GM18858 (cell line): ENCODE data around the gene DTHD1.

Experiments used
- ATAC-seq: cut with Tn5 transposase; IDR thresholded peaks from one replicate; pipeline ENCODE4 v1.9.1; 2021; ENCODE audit not compliant: unreplicated experiment

The DTHD1 gene

DNA sequence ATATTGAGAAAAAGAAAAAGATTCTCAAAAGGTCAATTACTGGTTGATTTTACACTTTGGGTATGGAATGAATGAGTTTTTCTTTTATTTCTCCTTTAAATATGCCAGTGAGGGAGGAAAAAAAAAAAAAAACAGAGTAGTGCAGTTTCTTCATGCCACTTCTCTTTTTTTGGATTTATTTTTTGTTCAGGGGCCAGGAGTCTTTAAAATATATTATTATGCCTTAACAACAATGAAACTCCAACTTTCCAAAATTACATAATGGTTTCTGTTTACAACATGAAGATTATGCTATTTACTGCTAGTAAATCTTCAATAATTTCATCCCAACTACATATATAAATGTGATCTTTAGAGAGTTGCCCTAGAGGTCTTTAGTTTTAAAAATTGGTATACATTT, 31.9 kb downstream of the DTHD1 start:
- no peak for ATAC-seq

DNA sequence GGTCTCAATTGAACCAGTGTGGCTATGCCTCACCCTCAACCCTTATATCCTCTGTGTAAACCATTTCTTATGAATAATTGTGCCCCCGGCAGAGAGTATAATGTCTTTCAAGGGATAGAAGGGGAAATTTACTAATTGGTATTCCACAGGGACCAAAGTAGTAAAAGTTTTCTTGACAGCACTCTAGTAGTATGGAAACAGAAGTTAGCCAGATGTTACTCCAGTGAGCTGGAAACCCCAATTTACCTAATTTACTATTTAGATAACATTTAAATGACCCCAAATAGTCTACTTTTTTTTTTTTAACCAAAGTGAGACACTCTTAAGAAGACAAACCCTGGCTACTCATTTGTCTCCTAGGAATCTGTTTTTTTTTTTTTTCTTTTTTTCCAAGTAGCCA, 32.3 kb downstream of the DTHD1 start:
- ATAC-seq: no peak

DNA sequence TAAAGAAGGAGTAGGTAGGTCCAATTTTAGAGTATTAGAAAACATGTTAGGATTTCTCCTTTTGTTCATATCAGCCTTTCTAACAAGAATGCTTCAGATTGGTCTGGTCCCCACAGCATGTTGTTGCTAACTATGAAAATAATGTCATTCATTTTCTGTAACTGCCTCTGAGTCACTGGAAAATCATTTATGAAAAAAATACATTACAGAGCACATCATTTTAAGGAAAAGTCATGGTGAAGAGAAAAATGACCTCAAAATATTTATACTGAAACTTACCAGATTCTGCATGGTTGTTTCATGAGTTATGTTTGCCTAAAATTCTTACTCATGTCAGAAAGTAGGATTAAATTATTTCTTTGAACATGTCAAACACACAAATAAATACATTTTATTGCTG, 35.2 kb downstream of the DTHD1 start:
- ATAC-seq: no peak

DNA sequence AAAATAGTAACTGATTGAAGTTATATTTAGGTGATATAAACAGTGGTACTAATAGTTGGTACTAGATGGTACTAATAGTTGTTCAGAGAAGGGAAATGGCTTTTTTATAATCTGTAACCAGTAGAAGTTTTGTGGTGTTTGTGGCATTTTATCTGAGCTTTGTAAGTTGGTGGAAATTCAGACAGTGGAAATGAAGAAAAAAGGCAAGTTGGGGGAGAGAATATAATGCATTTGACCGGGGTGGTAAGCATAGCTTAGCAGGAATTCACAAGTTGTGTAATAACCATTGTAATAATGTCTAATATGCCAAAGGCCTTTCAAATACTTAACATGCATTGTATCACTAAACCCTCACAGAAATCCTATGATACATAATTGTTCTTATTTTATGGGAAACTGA, 36.3 kb downstream of the DTHD1 start:
- ATAC-seq: no peak

DNA sequence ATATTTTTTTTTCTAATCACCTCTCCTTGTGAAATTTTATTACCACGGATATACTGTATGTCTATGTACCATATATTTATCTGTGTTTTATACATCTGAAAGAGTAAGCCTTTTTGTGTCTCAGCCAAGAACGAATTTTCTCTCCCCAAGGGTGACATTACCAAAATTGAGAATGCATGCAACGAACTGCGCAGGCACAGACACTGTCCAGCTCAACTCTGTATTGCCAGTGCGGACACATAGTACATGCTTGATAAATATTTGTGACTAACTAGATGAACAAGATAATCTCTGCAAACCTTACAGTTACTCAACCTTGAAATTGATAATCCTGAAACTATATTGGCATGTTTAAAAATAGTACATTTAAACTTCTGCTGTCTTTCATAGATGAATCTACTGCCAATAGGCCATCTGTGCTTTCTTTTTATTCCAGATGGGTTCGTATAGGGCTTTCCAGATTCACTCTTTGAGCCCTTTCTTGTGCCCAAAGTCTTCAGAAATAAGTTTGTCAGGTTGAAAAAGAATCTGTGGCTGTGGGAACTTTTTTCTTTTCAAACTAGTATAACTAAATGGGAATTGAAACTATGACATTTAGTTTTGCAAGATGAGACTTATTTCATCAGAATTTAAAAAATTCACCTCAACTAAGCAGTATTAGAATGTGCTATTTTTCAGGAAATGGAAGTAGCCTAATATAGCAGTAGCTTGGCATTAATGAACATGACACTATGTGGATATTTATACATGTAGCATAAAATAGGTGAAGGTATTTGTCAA, 38.9 kb downstream of the DTHD1 start:
- peak; percentile 40 for ATAC-seq

DNA sequence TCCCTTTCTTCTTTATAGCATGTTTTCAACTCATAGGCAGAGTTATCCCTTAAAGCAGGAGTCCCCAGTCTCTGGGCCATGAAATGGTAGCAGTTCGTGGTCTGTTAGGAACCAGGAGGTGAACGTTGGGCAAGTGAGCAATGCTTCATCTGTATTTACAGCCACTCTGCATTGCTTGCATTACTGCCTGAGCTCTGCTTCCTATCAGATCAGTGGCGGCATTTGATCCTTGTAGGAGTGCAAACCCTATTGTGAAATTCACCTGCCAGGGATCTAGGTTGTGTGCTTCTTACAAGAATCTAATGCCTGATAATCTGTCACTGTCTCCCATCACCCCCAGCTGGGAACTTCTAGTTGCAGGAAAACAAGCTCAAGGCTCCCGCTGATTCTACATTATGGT, 39.8 kb downstream of the DTHD1 start:
- ATAC-seq: no peak

DNA sequence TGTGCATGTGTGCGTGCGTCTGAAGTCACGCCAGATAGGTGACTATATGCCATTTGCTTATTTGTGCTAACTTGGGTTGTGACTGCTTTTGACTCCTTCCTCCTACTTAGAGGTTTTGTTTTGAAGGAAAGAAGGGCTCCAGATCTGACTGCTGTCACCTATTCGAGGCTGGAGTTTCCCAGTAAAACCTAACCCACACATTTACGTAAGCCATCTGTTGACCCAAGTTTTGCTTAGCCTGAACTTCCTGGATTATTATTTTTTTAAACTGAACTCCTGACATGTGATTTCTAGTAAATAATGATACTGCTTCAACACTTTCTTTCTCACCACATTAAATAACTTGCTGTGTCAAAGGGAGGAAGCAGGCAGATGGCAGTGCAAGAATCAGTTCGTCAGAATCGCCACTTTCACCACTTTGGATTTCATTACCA, 41.5 kb downstream of the DTHD1 start:
- peak; percentile 19 for ATAC-seq

DNA sequence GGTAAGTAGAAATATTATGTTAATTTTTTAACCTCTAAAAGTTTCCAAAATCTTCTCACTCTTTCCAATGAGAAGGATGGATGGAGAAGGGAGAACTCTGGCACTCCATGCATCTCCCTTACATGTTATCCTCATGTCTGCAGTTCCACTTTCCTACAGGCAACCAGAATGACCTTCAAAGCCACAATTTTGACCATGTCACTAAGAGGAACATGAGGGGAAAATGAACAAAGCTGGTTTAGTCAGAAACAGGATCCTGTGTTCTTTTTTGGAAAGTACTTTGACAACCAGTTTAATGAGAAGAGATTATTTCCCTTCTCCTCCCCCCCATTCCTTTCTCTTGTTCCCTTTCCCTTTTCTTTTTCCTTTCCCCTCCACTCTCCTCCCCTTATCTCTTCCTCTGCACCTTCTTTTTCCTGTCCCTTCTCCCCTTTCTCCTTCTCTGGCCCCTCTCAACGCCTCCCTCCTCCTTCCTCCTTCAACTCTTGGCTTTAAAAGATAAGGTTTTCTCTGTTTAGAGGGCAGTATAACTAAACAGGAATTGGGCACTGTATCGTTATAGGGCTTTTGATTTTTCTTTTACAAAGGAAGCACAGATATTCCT, 42.5 kb downstream of the DTHD1 start:
- ATAC-seq: no peak

DNA sequence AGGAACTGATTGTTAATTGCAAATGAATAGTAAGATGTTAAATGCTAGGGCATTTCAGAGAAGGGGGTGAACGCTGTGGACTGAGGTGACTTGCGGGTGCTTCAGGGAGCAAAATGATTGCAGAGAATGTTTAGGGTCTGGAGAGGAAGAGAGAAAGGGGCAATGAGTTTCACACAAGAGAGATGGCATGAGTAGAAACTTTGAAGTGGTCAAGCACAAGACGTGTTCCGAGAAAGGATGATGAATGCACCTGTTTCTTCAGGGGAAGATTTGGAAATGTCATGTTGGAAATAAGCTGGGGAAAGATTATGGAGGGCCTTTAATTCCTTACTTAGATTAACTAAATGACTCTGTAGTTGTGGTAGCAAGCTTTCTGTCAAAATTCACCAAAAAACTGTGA, 43.4 kb downstream of the DTHD1 start:
- ATAC-seq: no peak

DNA sequence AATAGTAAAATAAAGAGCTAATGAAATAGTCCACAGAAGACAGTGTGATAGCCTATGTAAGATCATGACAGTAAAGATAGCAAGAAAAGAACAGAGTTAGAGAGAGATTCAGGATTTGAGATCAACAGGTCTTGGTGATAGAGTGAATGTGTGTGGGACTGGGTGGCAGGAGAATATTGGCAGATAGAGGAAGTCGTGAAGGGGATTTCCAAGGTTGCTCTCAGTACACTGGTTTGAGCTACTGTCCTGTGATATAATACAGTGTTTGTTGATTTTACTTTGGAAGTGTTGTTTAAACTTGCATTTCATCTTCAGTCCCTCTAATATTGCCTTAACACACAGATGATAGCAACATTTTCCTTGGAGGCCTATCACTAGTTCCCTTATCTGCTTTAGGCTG, 44.1 kb downstream of the DTHD1 start:
- peak; percentile 84 for ATAC-seq

DNA sequence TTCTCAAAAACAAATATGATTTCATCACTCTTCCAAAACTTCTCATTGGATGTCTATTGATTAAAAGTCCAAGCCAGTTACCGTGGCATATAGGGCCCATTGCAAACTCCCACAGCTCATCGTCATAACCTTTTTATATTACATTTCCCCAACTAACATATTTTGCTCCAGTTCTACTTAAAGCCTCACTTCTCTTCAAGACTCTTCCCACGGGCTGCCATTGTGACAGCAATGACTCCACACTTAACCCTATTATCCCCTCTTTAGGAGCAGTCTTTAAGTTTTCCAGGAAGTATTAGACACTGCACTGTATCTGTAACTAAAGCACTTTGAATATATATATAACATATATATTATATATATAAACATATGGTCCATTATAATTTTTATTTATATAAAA, 44.5 kb downstream of the DTHD1 start:
- ATAC-seq: no peak

DNA sequence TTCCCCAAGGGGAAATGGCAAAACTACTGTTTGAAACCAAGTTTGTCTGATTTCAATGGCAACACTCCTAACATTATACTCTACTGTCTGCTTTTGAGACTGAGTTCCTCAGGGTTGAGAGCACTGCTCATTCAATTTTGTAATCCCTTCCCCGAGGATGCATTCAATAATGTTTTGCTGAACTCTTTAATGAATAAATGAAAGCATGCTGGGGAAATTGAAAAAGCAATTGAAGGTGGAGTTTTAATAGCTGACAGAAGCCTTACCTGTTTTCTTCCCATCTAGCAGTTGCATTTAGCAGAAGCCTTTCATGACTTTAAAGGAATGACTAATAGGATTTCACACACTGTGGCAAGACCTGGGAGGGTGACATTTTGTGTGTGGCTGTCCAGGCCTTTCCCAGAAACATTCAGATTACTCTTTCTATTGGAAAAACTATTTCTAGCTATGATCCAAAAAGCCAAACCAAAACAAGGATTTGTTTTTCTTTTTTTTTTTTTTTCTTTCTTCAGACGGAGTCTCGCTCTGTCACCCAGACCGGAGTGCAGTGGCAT, 45.1 kb downstream of the DTHD1 start:
- ATAC-seq: no peak

DNA sequence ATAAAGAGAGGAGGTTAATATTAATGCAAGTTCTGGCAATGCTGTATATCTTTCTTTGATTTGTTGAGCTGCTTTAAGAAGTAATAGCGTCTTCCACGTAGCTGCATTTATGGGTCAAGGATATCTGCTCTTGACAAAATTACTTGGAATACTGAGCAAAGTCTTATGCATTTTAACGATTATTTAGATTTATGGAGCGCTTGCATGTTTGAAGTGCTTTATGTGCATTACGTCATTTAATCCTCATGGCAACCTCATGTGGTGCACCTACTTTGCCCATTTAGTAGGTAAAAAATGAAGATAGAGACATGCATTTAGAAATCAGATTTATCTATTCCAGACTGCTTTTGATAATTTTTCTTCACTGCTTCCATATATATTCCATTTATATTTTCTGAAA, 46.0 kb downstream of the DTHD1 start:
- no peak for ATAC-seq

DNA sequence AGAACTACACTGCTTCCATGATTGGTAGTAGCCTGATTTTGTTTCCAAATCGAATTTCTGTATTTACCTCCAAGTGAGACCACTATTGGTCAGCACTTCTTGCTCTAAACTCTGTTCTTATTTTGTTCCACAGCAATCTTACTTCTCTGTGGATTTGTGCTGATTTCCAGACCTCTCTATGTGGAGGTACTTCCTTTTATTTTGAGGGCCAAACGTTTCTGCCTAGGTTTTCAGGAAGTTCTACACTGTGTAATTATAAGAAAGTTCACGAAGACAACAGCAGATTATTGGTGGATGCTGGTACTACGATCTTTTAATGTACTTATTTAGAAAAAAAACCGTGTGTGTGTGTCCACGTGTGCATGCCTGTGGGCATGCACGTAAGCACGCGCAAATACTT, 46.7 kb downstream of the DTHD1 start:
- no peak for ATAC-seq

DNA sequence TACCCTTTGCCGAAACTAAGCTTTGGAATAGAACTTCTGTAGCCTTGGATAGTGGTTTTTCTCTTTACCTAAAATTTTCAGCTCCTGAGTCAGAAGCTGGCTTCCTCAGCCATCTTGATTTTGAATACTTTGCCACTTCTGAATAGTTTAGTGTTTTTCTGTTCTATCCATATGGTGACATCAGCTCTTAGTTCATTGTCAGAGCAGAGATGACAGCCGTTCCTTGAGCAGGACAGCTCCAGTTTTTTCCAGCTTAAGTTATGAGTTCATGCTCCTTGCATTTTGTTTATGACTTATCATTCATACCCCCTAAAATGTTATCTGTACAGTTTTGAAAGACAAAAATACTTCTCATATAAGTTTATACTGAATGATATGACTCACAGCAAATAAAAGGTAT, 47.8 kb downstream of the DTHD1 start:
- no peak for ATAC-seq

DNA sequence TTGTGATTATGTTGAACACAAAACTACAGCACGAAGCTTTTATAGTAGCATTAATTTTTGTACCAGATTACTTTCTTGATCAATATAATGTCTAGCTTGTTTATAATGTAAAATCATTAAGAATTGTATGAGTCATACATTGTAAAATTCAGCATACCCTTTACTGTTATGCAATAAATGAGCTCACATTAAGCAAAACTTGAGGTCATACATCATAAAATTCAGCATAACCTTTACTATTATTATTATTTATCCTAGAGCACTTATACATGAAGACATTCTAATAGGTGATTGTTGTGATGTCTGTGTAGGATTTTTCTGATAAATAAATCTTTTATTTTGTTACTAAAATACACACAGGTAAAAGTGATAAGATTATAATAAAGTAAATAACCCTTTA, 49.4 kb downstream of the DTHD1 start:
- ATAC-seq: no peak

DNA sequence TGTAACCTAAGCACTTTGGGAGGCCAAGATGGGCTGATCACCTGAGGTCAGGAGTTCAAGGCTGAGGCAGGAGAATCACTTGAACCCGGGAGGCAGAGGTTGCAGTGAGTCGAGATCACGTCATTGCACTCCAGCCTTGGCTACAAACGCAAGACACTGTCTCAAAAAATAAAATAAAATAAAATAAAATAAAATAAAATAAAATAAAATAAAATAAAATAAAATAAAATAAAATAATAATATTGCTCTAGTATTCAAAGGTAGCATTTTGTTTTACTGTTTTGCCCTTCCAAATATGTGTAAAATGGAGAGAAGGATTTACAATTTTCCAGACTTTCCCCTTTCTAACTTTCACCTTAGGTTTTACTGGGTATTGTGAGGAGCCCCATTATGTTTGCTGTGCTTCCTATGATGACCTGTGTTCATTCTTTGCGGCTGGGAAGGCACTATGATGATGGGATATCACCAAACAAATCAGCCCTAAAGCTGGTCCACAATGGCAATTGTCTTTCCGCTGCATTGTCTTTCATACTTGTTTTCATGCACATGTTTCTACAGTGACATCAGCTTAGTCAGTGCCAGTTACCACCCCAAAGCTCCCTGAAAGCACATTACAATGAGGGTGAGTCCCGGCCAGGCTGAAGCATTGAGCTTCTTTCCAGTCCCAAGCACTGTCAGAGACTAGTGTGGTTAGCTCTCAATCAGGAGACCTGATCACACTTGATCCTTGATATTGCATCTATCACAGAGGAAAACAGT, 50.8 kb downstream of the DTHD1 start:
- ATAC-seq: peak; percentile 72

DNA sequence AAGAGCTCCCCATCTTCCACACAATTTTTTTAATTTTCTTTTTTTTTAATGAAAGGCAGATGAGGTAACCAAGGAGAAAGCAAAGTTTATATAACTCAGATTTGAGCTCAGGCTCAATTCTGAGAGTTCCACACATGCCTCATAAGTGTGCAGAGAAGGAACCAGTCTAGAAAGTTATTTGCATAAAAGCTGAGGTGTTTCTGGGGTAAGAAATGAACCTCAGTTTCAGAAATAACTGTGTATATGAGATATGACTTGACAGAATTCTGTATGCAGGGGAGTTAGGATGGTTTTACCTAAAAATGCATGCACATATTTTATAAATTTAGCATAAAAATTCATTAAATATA, 51.3 kb downstream of the DTHD1 start:
- peak; percentile 97 for ATAC-seq

DNA sequence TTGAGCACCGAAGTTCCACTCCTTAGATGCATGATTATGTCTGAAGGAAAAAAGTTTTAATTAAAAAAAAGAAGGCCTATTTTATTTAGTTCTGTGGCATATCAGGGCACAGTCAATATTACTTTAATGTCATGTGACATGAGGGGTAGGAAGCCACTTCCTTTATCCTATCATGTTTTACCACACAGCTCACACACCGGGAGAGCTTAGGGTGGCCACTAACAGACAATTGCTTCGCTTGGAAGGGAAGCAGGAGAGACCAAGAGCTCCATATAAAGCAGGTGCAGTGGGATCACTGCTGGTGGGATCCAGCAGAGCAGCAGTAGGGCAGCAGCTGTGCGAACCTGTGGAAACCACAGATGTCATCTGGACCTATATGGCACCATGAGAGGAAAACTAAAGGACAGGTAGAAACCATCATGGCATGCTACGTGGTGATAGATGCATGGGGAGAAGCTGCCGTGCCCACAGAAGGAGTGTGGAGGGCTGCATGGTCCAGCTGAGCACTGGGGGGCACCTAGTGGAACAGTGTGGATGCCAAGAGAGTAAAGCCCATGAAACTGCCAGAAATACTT, 52.0 kb downstream of the DTHD1 start:
- ATAC-seq: no peak

DNA sequence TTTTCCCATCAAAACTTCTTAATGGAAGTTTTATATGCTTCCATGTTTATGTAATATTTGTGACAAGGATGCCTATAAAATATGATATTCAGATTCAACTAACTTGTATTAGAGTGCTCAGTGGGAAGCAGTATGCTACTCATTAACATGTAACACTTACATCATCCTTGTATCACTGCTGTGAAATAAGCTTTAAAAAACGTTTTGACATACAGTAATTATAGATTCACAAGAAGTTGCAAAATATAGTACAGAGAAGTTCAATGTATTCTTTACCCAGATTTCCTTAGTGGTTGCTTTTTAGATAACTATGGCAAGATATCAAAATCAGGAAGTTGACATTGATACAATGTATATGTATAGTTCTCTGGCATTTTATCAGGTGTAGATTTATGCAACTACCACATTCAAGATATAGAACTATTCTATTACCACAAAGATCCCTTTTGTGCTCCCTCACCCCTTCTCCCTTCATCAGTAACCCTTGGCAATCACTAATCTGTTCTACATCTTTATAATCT, 56.3 kb downstream of the DTHD1 start:
- ATAC-seq: no peak

DNA sequence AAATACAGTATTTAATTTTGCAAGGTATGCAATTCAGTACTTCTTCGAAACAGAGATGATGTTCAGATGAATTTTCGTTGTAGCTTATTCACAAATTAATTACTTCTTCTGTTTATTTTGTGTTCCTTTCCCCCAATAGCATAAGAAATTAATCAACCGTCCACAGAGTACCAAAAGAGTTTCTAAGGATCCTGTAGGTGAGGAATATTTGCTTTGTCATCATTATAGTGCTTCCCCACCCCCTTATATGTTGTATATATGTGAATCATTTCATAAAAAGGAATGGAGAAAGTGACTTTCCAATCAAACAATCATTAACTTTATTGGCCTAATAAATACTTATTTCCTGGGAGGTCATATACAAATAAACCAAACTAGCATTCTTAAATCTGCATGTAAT, 57.6 kb downstream of the DTHD1 start:
- ATAC-seq: no peak
